ENCODE results near the gene FOXP1.

DNA sequence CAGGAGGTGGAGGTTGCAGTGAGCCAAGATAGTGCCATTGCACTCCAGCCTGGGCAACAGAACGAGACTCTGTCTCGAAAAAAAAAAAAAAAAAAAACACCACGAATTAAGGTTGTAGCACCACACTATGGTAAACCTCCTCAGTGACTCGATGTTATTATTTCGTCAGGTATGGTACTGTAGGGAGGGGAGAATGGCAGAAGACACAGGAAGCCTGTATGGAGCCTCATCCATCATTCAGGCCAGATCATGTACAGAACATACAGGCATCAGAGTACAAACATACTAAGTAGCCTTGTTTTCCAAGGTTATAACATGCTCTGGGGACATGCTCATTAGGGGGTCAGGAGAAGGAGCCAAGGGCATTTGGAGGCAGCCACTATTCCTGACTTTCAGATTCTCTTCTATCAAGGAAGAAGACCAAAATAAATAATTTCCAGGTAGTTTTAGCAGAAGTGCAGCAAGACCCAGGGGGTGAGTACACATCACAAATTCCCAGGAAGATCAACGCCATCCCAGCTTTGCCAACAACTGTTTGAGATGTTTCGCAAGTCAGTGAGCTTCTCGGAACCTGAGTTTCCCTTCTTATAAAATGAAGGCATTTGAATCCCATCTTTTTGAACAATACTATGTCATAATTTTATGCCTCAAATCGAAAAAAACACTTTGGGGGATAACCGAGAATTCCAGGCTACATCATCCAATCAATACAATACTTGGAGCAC is 79.8 kb downstream of the FOXP1 start:
- TF ChIP-seq, protein P1, sequence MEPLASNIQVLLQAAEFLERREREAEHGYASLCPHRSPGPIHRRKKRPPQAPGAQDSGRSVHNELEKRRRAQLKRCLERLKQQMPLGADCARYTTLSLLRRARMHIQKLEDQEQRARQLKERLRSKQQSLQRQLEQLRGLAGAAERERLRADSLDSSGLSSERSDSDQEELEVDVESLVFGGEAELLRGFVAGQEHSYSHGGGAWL (CRISPR knock-in tag; IDR thresholded peaks at IDR 0.05), result no peak
- no peak for TF ChIP-seq TAF1 (CRISPR knock-in tag; IDR thresholded peaks at IDR 0.05)
- no peak for TF ChIP-seq ARNTL (CRISPR knock-in tag; IDR thresholded peaks at IDR 0.05)
- TF ChIP-seq, protein P2, sequence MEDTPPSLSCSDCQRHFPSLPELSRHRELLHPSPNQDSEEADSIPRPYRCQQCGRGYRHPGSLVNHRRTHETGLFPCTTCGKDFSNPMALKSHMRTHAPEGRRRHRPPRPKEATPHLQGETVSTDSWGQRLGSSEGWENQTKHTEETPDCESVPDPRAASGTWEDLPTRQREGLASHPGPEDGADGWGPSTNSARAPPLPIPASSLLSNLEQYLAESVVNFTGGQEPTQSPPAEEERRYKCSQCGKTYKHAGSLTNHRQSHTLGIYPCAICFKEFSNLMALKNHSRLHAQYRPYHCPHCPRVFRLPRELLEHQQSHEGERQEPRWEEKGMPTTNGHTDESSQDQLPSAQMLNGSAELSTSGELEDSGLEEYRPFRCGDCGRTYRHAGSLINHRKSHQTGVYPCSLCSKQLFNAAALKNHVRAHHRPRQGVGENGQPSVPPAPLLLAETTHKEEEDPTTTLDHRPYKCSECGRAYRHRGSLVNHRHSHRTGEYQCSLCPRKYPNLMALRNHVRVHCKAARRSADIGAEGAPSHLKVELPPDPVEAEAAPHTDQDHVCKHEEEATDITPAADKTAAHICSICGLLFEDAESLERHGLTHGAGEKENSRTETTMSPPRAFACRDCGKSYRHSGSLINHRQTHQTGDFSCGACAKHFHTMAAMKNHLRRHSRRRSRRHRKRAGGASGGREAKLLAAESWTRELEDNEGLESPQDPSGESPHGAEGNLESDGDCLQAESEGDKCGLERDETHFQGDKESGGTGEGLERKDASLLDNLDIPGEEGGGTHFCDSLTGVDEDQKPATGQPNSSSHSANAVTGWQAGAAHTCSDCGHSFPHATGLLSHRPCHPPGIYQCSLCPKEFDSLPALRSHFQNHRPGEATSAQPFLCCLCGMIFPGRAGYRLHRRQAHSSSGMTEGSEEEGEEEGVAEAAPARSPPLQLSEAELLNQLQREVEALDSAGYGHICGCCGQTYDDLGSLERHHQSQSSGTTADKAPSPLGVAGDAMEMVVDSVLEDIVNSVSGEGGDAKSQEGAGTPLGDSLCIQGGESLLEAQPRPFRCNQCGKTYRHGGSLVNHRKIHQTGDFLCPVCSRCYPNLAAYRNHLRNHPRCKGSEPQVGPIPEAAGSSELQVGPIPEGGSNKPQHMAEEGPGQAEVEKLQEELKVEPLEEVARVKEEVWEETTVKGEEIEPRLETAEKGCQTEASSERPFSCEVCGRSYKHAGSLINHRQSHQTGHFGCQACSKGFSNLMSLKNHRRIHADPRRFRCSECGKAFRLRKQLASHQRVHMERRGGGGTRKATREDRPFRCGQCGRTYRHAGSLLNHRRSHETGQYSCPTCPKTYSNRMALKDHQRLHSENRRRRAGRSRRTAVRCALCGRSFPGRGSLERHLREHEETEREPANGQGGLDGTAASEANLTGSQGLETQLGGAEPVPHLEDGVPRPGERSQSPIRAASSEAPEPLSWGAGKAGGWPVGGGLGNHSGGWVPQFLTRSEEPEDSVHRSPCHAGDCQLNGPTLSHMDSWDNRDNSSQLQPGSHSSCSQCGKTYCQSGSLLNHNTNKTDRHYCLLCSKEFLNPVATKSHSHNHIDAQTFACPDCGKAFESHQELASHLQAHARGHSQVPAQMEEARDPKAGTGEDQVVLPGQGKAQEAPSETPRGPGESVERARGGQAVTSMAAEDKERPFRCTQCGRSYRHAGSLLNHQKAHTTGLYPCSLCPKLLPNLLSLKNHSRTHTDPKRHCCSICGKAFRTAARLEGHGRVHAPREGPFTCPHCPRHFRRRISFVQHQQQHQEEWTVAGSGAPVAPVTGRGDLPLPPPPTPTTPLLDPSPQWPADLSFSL (CRISPR knock-in tag; IDR thresholded peaks at IDR 0.05), result no peak
- no peak for TF ChIP-seq NR1H2 (CRISPR knock-in tag; IDR thresholded peaks at IDR 0.05; ENCODE audit: borderline replicate concordance, low read depth)
- TF ChIP-seq, protein P3, sequence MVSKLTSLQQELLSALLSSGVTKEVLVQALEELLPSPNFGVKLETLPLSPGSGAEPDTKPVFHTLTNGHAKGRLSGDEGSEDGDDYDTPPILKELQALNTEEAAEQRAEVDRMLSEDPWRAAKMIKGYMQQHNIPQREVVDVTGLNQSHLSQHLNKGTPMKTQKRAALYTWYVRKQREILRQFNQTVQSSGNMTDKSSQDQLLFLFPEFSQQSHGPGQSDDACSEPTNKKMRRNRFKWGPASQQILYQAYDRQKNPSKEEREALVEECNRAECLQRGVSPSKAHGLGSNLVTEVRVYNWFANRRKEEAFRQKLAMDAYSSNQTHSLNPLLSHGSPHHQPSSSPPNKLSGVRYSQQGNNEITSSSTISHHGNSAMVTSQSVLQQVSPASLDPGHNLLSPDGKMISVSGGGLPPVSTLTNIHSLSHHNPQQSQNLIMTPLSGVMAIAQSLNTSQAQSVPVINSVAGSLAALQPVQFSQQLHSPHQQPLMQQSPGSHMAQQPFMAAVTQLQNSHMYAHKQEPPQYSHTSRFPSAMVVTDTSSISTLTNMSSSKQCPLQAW (CRISPR knock-in tag; IDR thresholded peaks at IDR 0.05), result no peak
- TF ChIP-seq SYNCRIP (IDR thresholded peaks at IDR 0.05; ENCODE audit: insufficient read depth, low read depth, low read length), result no peak
